K562 (cell line): Measurements from ENCODE around the gene IL10RB. TPM values are rescaled to one million over a fixed set of nuclear protein-coding genes. Genes with fewer than 3 reads are reported as not detected.

Experiments used
- CBX2 ChIP-seq: fragments of 200-600 bp; sonication (generic); IDR thresholded peaks from one replicate; pipeline ENCODE4 v1.6.1; 2012; ENCODE audit warnings: mild to moderate bottlenecking, low read length, inconsistent platforms; ENCODE audit not compliant: insufficient read depth, poor library complexity, severe bottlenecking
- ZNF354B ChIP-seq: fragments of 250-450 bp; sonication (Bioruptor Pico); IDR thresholded peaks from 2 replicates; pipeline ENCODE4 v1.4.0; 2020
- ZNF507 ChIP-seq: conservative IDR thresholded peaks from 2 replicates; pipeline ENCODE4 v1.6.1; 2017; ENCODE audit warnings: missing genetic modification characterization, missing compliant biosample characterization
- ZNF561 ChIP-seq: fragments of 450-650 bp; formaldehyde crosslinking; conservative IDR thresholded peaks from 2 replicates; pipeline ENCODE4 v1.4.0; 2020; ENCODE audit warnings: mild to moderate bottlenecking, moderate library complexity
- ZNF586 ChIP-seq: fragments of 450-650 bp; formaldehyde crosslinking; conservative IDR thresholded peaks from 2 replicates; pipeline ENCODE4 v1.4.0; 2020; ENCODE audit warnings: mild to moderate bottlenecking, moderate library complexity
- polyA plus RNA-seq, 8 experiments: library from polyadenylated mRNA; depleted of rRNA in 4 of 8; stranded (reverse) in 5 of 8; unstranded in 3 of 8; fragments of >200 nt; fragmentation: Nextera tagmentation in 2 of 8; fragmentation: Illumina TruSeq in 1 of 8; extraction: Ambion mirVana in 2 of 8; extraction: Trizol in 1 of 8; gene quantifications; 2 replicates each; pipeline versions ENCODE4 v1.2.1 to v1.2.3, GENCODE V29; 2011 to 2014; ENCODE audit warnings: inconsistent platforms in 1 of 8, missing spikeins in 1 of 8
- total RNA-seq, 7 experiments: library from RNA; depleted of rRNA in 6 of 7; stranded (reverse); fragments of >200 nt in 6 of 7; fragmentation: Illumina TruSeq in 2 of 7; extraction: Trizol in 2 of 7; gene quantifications; 2 replicates each; pipeline versions ENCODE4 v1.2.1 to v1.2.3, GENCODE V29; 2011 to 2021; ENCODE audit warnings: low replicate concordance in 1 of 7
- TF ChIP-seq, protein P1 (sequence below): fragments of 450-650 bp; IDR thresholded peaks from 2 replicates; pipeline ENCODE4 v1.6.1; 2016
- TF ChIP-seq, protein P2 (sequence below): fragments of 450-650 bp; conservative IDR thresholded peaks from 2 replicates; pipeline ENCODE4 v1.6.1; 2016; ENCODE audit warnings: missing genetic modification characterization, low read depth, mild to moderate bottlenecking, control low read depth, missing compliant biosample characterization
- TF ChIP-seq, protein P3 (sequence below), 2 experiments: IDR thresholded peaks in 1 of 2; conservative IDR thresholded peaks in 1 of 2; 2 replicates each; pipeline ENCODE4 v1.6.1; 2016; ENCODE audit warnings: low read depth in 2 of 2, mild to moderate bottlenecking in 1 of 2, missing compliant biosample characterization in 1 of 2, missing genetic modification characterization in 1 of 2, moderate library complexity in 1 of 2

The IL10RB gene
- total and polyA plus RNA-seq, 9 of the 15 experiments (the other 6 are each of a cell fraction or from before 2014, with no cell fraction given), result 10.9 to 33.8 (median 23.0) TPM

DNA sequence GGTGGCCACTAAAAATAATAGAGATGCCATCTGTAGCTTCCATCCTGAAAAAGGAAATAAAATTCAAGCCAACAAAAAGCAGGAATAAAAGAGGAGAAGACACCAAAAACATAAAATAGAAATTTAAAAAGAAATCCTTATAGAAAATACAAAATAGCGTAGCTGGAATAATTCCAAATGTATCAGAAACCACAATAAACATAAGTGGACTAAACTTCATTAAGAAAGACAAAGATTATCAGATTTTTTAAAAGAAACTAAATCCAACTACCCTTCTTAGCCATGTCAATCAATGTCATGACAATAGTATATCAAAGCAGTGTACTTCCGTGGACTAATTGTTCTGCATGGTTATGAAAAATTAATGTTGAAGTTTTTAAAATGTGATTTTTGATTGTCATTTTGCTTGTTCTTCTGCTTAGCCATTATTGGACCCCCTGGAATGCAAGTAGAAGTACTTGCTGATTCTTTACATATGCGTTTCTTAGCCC, 13.2 kb downstream of the IL10RB start (continued):
- no peak for TF ChIP-seq ZNF586
- TF ChIP-seq ZNF354B (CRISPR knock-in tag), result 0 out of 2 replicates have a peak, but pooled peaks have one; percentile 28
- TF ChIP-seq, protein P1, sequence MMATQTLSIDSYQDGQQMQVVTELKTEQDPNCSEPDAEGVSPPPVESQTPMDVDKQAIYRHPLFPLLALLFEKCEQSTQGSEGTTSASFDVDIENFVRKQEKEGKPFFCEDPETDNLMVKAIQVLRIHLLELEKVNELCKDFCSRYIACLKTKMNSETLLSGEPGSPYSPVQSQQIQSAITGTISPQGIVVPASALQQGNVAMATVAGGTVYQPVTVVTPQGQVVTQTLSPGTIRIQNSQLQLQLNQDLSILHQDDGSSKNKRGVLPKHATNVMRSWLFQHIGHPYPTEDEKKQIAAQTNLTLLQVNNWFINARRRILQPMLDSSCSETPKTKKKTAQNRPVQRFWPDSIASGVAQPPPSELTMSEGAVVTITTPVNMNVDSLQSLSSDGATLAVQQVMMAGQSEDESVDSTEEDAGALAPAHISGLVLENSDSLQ, result peak; percentile 63
- TF ChIP-seq ZNF507 (tag), result peak; percentile 94
- TF ChIP-seq, protein P2, sequence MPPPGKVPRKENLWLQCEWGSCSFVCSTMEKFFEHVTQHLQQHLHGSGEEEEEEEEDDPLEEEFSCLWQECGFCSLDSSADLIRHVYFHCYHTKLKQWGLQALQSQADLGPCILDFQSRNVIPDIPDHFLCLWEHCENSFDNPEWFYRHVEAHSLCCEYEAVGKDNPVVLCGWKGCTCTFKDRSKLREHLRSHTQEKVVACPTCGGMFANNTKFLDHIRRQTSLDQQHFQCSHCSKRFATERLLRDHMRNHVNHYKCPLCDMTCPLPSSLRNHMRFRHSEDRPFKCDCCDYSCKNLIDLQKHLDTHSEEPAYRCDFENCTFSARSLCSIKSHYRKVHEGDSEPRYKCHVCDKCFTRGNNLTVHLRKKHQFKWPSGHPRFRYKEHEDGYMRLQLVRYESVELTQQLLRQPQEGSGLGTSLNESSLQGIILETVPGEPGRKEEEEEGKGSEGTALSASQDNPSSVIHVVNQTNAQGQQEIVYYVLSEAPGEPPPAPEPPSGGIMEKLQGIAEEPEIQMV (tag), result no peak
- TF ChIP-seq, protein P3, sequence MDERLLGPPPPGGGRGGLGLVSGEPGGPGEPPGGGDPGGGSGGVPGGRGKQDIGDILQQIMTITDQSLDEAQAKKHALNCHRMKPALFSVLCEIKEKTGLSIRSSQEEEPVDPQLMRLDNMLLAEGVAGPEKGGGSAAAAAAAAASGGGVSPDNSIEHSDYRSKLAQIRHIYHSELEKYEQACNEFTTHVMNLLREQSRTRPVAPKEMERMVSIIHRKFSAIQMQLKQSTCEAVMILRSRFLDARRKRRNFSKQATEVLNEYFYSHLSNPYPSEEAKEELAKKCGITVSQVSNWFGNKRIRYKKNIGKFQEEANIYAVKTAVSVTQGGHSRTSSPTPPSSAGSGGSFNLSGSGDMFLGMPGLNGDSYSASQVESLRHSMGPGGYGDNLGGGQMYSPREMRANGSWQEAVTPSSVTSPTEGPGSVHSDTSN (CRISPR knock-in tag; IDR thresholded peaks at IDR 0.05; ENCODE audit: low read depth), result no peak
- TF ChIP-seq, protein P3 (tag; conservative IDR thresholded peaks at IDR 0.05; ENCODE audit: low read depth), result no peak
- TF ChIP-seq CBX2, result no peak
- no peak for TF ChIP-seq ZNF561 (CRISPR knock-in tag)
